AG10803 (cell line): ENCODE measurements around the gene ABTB1.
A peak's percentile ranks its signal among the peaks of the same experiment; 100 is the strongest.

Source experiments
- DNase-seq: peaks from one replicate; pipeline ENCODE4 v3.0.0; 2010; ENCODE audit warnings: low read depth
- H3K4me3 ChIP-seq: 2 replicates; pipeline ENCODE4 v1.5.1; 2011; ENCODE audit warnings: mild to moderate bottlenecking, low read length, control low read depth
- TF ChIP-seq, protein P1 (sequence below): conservative IDR thresholded peaks from 2 replicates; pipeline ENCODE4 v1.5.1; 2011; ENCODE audit warnings: mild to moderate bottlenecking, low read length, control low read depth, inconsistent platforms

ABTB1 gene

GRCh38 chr3:127676921-127677351 lies 4.2 kb downstream of the ABTB1 start:
- H3K4me3 ChIP-seq, result no peak overlapping the region
- TF ChIP-seq, protein P1, sequence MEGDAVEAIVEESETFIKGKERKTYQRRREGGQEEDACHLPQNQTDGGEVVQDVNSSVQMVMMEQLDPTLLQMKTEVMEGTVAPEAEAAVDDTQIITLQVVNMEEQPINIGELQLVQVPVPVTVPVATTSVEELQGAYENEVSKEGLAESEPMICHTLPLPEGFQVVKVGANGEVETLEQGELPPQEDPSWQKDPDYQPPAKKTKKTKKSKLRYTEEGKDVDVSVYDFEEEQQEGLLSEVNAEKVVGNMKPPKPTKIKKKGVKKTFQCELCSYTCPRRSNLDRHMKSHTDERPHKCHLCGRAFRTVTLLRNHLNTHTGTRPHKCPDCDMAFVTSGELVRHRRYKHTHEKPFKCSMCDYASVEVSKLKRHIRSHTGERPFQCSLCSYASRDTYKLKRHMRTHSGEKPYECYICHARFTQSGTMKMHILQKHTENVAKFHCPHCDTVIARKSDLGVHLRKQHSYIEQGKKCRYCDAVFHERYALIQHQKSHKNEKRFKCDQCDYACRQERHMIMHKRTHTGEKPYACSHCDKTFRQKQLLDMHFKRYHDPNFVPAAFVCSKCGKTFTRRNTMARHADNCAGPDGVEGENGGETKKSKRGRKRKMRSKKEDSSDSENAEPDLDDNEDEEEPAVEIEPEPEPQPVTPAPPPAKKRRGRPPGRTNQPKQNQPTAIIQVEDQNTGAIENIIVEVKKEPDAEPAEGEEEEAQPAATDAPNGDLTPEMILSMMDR, result no peak
- no peak for DNase-seq

- TF ChIP-seq, protein P1, result no peak
- no peak for DNase-seq
- no peak overlapping the region for H3K4me3 ChIP-seq
Measured at GRCh38 chr3:127677541-127678314, 5.0 kb downstream of the ABTB1 start.

GRCh38 chr3:127678315-127678599 lies 5.5 kb downstream of the ABTB1 start:
- TF ChIP-seq, protein P1, result no peak
- H3K4me3 ChIP-seq, result no peak overlapping the region
- no peak for DNase-seq

GRCh38 chr3:127678611-127679533 lies 6.1 kb downstream of the ABTB1 start:
- TF ChIP-seq, protein P1, result no peak

GRCh38 chr3:127679534-127680145 lies 6.9 kb downstream of the ABTB1 start:
- TF ChIP-seq, protein P1, result 0 out of 2 replicates have a peak, but pooled peaks have one; percentile 13
- no peak for DNase-seq

More at GRCh38 chr3:127678611-127679533, 6.1 kb downstream of the ABTB1 start:
- H3K4me3 ChIP-seq, result no peak overlapping the region
- no peak for DNase-seq

GRCh38 chr3:127680146-127680661 lies 7.5 kb downstream of the ABTB1 start:
- no peak for DNase-seq
- TF ChIP-seq, protein P1, result no peak
- H3K4me3 ChIP-seq, result no peak overlapping the region

More at GRCh38 chr3:127679534-127680145, 6.9 kb downstream of the ABTB1 start:
- no peak overlapping the region for H3K4me3 ChIP-seq
